ENCODE measurements around the gene UQCR10. TPM values are rescaled to one million over a fixed set of nuclear protein-coding genes. Genes with fewer than 3 reads are reported as not detected.
A peak's percentile ranks its signal among the peaks of the same experiment; 100 is the strongest.

The UQCR10 gene
- total RNA-seq, 1 donor from 2014 or later = 80.3 TPM

DNA sequence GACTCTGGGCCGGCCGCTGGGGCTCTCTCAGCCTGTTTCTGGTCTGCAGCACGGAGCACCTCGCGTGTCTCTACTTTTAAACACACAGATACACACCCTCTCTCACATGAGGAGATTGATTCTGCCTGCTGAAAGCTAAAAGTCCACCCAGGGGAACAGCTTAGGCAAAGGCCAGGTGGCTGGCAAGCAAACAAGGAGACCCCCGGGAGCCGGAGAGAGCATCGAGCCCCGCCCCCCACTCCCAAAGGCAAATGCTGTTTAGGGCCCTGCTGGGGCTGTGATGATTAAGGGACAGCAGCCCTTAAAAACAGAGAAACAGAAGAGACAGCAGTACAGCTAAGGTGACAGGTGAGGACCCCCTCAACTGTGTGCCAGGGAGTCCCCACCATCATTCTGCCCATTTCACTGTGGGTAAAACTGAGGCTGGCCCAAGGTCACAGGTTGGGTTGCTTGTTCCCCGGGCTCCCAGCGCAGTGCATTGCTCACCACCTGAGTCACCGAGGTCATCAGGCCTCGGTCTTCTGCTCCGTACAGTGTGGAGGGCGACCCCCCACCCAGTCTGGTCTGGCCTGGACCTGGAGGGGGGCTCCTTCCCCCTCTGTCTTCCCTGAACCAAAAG, 40.5 kb upstream of the UQCR10 start:
- Histone ChIP-seq H3K9me3 (no peaks in the 10 kb centered on the region), H3K4me3 (no peak overlapping the region), H3K4me1 (no peaks in the 10 kb centered on the region), H3K27ac (no peak overlapping the region), H3K36me3 (peaks cover 12% of the 10 kb centered on the region), H3K27me3 (ENCODE audit: low read depth) (peaks cover 14% of the 10 kb centered on the region)
- ATAC-seq (no peak), DNase-seq (no peak)
- TF ChIP-seq CTCF (IDR thresholded peaks at IDR 0.05) = no peak
- intact Hi-C loops (cut with DNase I) = no loop called here

DNA sequence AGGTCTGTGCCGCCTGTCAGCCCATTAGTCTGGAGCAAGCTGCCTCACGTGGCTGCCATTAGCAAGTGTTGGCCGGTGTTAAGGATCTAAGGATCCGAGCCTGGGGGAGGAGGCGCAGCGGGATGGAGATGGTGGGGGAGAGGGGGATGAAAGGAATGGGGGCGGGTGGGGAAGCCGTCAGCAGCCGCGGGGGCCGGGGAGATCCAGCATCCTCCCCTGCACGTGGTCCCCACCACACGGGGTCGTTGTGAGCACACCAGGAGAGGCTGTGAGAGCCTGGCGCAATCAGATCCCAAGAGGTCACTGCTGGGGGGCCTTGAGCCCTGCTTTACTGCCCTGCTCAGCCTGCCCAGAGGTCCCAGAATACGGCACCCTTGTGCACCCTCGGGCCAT, 40.0 kb upstream of the UQCR10 start:
- intact Hi-C loops (cut with DNase I) = no loop called here
- Histone ChIP-seq H3K4me3 (no peak overlapping the region), H3K27ac (no peak overlapping the region), H3K27me3 (ENCODE audit: low read depth) (peaks cover 9% of the 10 kb centered on the region), H3K9me3 (no peaks in the 10 kb centered on the region), H3K4me1 (no peaks in the 10 kb centered on the region), H3K36me3 (peaks cover 12% of the 10 kb centered on the region)
- DNase-seq (peak; percentile 56), ATAC-seq (peak; percentile 36 to 43)
- TF ChIP-seq CTCF (IDR thresholded peaks at IDR 0.05) = peak; percentile 45

GRCh38 chr22:29729161-29729560, 38.0 kb upstream of the UQCR10 start:
- Histone ChIP-seq H3K27me3 (ENCODE audit: low read depth) (no peaks in the 10 kb centered on the region), H3K9me3 (no peaks in the 10 kb centered on the region), H3K27ac (no peak overlapping the region), H3K4me1 (no peaks in the 10 kb centered on the region), H3K36me3 (peaks cover 25% of the 10 kb centered on the region), H3K4me3 (no peak overlapping the region)
- intact Hi-C loops (cut with DNase I) = no loop called here
- DNase-seq = no peak
- no peak for TF ChIP-seq CTCF (IDR thresholded peaks at IDR 0.05)
- ATAC-seq = no peak

- Histone ChIP-seq H3K27me3 (ENCODE audit: low read depth) (no peaks in the 10 kb centered on the region), H3K36me3 (peaks cover 35% of the 10 kb centered on the region), H3K4me3 (no peak overlapping the region), H3K4me1 (no peaks in the 10 kb centered on the region), H3K27ac (no peak overlapping the region), H3K9me3 (no peaks in the 10 kb centered on the region)
- ATAC-seq (no peak), DNase-seq (no peak)
- TF ChIP-seq CTCF (IDR thresholded peaks at IDR 0.05) = no peak
- intact Hi-C loops (cut with DNase I) = no loop called here
Observed at GRCh38 chr22:29731058-29731850, 35.9 kb upstream of the UQCR10 start.

DNA sequence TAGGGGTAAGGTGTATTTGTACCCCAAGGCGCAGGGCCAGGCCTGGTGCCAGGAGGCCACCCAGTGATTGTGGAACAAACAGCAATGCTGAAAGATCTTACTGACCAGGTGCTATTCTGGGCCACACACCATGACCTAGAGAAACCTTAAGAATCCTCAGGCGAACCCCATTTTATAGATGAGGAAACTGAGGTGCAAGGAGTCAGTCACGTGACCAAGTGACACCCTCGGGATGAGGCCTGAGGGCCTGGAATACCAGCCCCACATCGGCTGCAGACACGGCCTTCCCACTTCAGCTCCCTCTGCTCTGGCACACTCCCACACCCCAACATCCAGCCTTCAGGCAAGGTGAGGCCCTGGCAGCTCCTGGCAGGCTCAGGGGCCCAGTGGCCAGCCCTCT, 34.3 kb upstream of the UQCR10 start:
- no peak for ATAC-seq
- peaks cover 36% of the 10 kb centered on the region for H3K36me3 ChIP-seq

More for the DNA sequence above, 34.3 kb upstream of the UQCR10 start:
- Histone ChIP-seq H3K27me3 (ENCODE audit: low read depth) (no peaks in the 10 kb centered on the region), H3K27ac (no peak overlapping the region), H3K9me3 (no peaks in the 10 kb centered on the region), H3K4me3 (no peak overlapping the region), H3K4me1 (no peaks in the 10 kb centered on the region)
- intact Hi-C loops (cut with DNase I) = no loop called here
- TF ChIP-seq CTCF (IDR thresholded peaks at IDR 0.05) = no peak
- DNase-seq = no peak

All from lower lobe of right lung (tissue), 2 donors.